MM.1S (cell line): ENCODE data around the gene GPANK1.

Experiments
- CTCF ChIP-seq: fragments of 300-600 bp; sonication (generic); IDR thresholded peaks from 2 replicates; pipeline ENCODE4 v1.5.1; 2016; ENCODE audit warnings: antibody characterized with exemption, low read length, mixed read lengths
- EZH2 ChIP-seq: fragments of 300-600 bp; sonication (generic); optimal IDR thresholded peaks from 2 replicates; pipeline ENCODE3; 2017; ENCODE audit warnings: low read depth, mild to moderate bottlenecking, antibody characterized with exemption, low read length, mixed read lengths
- EZH2phosphoT487 ChIP-seq: fragments of 300-600 bp; sonication (generic); IDR thresholded peaks from 2 replicates; pipeline ENCODE4 v1.6.1; 2018; ENCODE audit warnings: antibody characterized with exemption, low read length

DNA sequence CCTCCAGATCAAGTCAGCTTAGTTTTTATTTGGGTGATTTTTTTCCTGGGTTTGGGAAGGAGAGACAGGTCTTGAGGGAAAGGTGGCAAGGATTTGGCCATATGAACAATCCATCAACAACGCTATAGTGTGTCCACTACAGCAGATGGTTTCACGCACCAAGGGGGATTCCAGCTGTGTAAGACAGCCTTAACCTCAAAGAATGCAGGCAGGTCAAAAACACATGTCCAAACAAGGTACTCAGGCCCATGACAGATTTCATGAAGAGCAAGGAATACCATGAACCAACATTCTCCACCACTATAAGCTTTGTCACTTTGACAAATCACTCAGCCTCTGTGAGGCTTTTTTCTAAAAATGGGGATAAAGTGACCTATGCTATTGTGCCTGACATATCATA lies 47.8 kb downstream of the GPANK1 start:
- no peak for TF ChIP-seq CTCF
- TF ChIP-seq EZH2, result no peak
- TF ChIP-seq EZH2phosphoT487, result no peak
